HG03575 (cell line): Measurements from ENCODE around the gene PTPN3.

ENCODE experiments used
- ATAC-seq: cut with Tn5 transposase; IDR thresholded peaks from one replicate; pipeline ENCODE4 v1.9.1; 2021; ENCODE audit not compliant: unreplicated experiment, insufficient number of reproducible peaks, low FRiP score; ENCODE audit errors: extremely low read depth

Gene PTPN3

DNA sequence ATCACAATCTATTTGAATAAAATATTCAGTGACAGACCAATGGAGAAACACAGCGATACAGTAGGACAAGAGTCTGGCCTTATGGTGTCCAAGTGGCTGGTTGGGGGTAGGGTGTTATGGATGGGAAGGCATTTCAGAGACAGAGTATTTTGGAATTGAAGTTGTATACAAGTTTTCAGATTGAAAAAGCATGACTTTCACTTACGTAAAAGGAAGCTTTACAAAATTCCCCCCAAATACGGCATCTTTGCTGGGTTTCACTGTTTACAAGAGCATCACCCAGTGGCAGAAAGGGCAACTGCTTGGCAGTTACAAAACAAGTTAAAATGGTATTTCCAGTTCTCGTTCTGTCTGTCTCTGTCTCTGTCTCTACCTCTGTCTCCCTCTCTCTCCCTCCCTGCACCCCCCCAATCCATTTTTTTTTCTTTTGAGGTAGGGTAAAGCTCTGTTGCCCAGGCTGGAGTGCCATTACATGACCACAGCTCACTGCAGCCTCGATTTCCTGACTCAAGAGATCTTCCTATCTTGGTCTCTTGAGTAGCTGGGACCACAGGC lies 86.2 kb downstream of the PTPN3 start:
- ATAC-seq: no peak

DNA sequence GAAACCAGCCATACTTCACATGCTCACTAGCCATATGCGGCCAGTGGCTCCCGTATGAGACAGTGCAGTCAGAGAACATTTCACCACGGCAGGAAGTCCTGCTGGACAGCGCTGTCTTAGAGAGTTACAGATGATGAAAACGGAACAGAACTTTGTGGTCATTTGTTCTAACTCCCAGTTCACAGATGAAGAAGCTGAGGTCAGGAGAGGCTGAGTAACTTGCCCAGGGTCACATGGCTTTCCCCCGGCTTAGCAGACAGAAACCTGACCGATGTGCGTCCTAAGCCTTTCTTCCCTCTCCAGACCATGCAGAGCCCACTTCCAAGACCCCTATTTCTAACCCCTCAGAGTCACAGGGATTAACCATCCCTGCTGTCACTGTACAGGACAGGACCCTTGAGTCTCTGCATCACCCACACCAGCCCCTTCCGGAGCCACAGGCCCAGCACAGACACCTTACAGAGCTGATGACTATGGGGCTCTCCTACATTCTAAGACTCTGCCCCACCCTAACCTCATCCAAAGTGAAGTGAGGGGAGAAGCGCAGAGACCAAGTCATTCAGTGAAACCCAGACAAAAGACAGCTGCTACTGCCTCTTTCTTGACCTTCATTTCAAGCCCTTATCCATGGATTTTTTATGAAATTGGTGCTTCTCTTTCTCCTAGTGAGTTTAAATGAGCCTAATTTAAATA lies 86.9 kb downstream of the PTPN3 start:
- ATAC-seq: peak; percentile 43

DNA sequence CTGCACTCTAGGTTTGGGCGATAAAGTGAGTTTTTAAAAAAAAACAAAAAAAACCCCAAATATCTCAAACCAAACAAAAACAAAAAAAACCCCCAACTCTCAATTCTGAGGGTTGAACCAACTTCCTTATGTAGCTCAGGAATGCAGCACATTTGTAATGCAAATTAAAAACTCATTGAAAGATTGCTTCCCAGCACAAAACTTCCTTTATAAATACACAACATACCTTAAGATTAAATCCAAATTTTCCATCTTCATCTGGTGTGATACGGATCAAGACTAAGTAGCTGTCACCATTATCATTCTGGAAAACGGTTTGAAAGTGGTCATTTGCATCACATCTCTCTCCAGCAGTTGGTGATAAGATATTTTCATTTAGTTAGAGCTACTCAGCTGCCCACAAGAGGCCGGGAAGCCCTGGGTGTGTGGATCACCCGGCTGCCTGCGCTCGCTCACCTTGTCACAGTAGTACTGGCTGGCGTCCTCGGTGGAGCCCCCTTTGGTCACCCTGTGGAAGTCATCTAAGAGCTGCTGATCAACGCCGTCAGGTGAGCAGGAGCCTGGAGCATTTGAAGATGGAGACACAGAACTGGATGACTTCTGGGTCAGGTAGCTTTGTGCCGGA lies 88.2 kb downstream of the PTPN3 start:
- ATAC-seq: no peak

DNA sequence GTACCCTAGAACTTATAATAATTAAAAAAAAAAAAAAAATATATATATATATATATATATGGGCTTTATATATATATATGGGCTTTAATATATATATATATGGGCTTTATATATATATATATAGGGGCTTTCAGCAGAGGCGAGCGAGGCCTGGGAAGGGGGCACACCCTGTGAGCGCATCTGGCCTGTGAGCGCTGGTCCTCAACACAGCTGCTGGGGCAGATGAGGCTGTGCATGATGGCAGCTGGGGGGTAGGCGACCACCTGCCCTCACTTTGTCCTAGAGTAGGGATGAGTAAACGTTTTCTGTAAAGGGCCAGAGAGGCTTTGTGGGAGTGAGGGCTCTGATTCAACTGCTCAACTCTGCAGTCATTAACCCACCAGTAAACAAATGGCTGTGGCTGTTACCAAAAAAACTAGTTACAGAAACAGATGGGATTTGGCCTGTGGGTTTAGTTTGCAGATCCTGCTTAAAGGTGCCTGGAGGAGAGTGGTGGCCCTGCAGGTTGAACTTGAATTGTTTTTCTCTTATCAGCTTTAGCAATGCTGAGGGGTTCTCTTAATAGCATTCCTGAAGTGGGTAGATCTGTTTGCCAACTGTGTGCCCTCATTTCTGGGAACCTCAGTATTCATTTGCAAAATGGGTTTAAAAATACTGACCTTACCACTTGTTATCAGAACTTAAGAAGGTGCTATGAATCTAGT lies 89.2 kb downstream of the PTPN3 start:
- no peak for ATAC-seq

GRCh38 chr9:109403766-109404320 lies 94.3 kb downstream of the PTPN3 start:
- no peak for ATAC-seq

GRCh38 chr9:109403116-109403515 lies 95.0 kb downstream of the PTPN3 start:
- ATAC-seq: no peak

- ATAC-seq: no peak
These were observed 96.2 kb downstream of the PTPN3 start for GRCh38 chr9:109401990-109402318.

DNA sequence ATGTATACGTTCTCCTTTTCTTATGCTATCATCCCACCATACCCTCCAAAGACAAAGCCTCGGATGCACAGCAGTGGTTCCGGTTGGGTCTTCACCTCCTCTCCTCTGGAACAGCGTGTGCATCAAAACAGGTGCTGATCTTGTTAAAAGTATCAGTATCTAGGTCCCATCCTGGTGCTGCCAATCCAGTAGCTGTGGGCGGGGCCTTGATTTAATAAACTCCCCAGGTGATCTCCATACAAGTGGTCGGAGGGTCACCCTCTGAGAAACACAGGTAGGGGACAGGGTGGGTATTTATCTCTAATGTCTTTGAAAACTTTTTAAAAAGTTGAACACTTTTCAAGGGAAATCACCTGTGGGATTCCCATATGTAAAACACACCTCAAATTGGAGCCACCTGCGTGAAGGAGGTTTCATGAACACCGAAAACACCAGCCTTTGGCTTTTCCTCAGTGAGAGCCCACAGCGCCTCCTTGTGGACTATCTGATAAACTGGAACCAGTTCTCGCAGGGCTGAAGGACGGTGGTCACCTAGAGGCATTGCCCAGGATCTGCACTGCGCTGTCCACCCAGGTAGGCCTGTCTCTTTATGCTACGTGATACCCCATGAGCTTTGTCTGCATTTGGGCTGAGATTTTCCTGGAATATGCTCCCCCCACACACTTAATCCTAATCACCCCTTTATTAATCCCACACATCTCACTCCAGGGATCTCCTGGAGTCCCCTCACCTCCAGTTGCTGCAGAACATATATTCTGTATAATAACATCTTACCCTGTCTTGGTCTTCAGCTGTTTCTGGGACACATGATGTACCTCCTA lies 96.7 kb downstream of the PTPN3 start:
- ATAC-seq: no peak

DNA sequence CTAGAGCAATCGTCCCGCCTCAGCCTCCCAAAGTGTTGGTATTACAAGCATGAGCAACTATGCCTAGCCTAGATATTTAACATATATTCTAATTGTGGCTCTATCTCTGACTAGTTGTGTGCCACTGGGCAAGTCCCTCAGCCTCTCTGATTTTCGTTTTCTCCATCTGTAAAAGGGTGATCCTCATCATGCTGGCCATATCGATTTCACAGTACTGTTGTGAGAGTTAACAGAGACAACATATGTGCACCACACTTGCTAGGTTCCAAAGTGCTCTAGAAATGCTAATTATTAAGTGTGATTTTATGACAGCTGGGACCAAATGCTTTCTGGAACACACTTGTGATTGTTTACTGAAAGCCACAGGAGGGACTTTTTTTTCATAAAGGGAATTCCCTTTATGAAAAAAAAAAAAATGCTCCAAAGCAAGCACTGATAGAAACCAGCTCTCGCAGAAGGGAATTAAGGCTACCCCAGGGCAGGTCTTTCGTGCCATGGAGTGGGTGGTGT lies 98.8 kb downstream of the PTPN3 start:
- ATAC-seq: peak; percentile 71

- ATAC-seq: no peak
These were observed 106.9 kb downstream of the PTPN3 start for GRCh38 chr9:109391176-109391575.

GRCh38 chr9:109387856-109388255 lies 110.3 kb downstream of the PTPN3 start:
- ATAC-seq: no peak

DNA sequence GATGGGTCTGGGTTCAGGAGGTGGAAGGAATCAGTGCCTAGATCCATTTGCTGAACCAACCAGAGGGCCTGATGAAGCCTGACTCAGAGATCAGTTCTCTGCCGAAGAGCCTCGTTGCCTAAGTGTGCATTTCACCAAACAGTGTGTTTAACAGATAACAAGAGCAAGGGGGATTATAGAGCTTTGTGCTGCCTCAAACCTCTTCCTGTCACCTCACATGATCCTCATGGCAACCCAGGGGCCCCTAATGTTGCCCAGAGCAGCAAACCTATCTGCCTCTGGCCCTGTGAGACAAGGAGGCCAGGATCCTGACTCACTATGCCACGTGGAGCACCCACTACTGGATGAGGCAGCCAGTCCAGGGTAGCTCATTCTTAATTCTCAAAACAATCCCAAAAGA lies 110.9 kb downstream of the PTPN3 start:
- ATAC-seq: no peak

- no peak for ATAC-seq
These were observed 112.6 kb downstream of the PTPN3 start for GRCh38 chr9:109385499-109385898.

DNA sequence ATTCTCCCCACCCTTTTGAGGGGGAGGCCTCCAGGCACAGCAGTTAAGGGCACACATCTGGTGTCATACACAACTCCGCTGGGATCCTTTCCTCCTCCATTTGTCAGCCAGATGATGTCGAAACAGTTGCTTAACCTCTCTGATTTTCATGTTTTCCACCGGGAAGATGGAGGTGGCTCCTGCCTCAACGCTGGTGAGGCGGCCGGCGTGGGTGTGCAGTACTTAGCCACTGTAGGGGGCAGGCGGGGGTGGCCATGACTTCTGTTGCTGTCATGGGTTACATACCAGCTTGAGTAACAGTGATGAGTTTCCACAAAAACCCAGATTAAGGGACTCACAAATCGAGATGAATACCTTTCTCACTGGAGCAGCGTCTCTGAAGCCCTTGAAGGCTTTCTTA lies 114.2 kb downstream of the PTPN3 start:
- no peak for ATAC-seq

- no peak for ATAC-seq
These were observed 114.8 kb downstream of the PTPN3 start for GRCh38 chr9:109383356-109383755.

GRCh38 chr9:109382585-109382984 lies 115.5 kb downstream of the PTPN3 start:
- no peak for ATAC-seq

DNA sequence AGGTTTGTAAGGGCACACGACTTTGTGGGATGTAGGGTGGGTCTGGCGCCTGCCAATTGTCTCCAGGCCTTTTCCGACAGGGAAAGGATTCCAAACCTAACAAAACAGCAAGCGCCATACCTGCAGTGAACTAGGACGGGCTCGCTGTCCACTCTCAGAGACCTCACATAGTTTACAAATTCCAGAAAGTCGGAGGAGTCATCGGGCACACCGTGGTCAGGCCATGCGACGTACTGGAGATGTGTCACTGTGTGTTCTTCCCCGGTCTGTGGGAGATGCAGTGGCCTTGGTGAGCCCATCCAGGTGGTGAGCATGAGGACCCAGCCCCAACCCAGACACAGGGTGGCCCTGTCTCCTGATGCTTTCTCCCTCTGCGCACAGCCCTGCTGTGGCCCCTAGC lies 115.9 kb downstream of the PTPN3 start:
- no peak for ATAC-seq

DNA sequence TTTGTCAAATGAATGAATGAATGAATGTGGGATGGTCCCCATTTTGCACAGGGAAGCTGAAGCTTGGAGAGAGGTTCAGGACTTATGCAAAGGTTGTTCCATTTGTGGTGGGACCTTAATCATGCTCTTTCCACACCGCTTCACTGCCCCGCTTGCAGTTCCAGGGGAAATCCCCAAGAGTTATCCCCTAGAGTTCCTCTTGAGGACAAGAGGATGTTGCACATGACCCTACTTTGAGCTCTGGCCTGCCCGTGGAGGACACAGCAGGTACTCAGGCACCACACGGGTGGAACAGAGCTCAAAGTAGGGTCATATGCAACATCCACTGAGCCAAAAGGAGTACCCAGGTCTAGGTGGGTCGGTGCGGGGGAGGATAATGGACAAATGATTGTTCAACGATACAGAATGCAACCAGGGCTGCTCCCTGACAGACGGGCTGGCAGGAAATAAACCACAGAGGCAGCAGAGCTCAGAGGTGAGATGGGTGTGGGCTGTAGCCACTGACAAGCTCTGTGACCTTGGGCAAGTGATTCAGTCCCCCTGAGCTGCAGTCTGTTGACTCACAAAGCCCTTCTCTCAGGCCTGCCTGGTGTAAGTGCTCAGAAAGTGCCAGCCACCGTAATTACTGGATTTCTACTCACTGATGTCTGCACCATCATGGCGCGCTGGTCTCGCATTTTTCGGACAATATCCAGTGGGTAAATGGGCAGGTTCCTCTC lies 116.9 kb downstream of the PTPN3 start:
- peak; percentile 46 for ATAC-seq
